Activated CD4-positive, CD25-positive, alpha-beta regulatory T cell treated with anti-CD3 and anti-CD28 coated beads, Interleukin-2, amount 50 U/mL, for 72 hours (primary cell): ENCODE measurements around the gene ASS1.

ENCODE experiments used
- DNase-seq: peaks from one replicate; pipeline ENCODE4 v3.0.0; 2021

Gene ASS1

DNA sequence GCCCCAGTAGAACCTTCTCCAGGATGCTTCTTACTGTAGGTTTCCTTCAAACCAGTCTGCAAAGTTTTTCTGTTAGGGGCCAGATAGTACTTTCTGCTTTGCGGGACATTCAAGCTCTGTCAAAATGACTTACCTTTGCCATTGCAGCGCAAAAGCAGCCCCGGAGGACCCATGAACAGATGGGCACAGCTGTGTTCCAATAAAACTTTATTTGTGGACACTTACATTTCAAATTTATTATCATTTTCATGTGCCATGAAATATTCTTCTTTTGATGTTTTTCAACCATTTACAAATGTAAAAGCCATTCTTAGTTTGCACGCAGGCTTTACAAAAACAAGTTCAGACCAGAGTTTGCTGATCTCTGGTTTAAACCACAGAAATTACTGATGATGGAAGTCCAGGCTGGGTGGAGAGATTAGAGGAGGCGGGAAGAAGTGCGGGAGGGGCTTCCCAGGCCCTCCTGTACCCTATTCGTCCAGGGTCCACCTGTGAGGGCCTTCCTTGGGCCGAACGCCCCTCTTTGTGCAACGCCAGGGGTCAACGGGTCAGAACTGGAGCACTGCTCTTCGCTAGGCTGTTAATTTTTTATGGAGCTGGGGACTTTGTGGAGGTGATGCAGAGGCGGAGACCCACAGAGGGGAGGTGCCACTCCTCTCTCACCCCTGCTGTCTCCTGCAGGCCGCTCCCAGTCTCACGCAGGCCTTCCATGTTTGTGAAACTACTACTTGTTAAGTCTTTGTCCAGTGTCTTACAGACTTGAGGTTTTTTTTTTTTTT, 7.6 kb upstream of the ASS1 start:
- DNase-seq = no peak

DNA sequence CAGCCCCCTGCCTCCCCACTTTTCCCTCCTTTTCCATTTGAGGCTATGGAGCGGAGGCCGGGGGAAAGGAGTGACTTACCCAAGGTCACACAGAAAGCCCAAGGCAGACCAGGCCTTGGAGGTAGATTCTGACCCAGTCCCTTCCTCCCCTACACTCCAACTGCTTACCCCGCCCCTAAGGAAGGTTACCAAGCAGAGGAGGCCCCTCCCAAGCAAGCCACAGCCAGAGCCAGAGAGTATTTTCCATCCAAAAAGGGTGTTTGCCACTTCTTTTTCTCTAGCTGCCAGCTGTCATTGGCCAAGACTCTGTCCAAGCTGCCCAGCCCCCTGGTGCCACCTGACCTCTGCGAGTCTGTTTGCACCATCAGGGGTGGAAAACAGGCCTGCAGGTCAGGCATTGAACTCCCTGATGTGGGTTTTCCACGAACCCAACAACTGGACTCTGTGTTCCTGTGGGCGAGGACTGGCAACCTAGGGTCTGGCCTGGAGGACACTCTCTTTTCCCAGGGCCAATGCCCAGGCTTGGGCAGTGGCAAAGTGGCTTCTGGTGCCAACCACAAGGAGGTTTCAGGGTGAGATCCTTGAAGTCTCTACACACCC, 6.3 kb upstream of the ASS1 start:
- DNase-seq = no peak

DNA sequence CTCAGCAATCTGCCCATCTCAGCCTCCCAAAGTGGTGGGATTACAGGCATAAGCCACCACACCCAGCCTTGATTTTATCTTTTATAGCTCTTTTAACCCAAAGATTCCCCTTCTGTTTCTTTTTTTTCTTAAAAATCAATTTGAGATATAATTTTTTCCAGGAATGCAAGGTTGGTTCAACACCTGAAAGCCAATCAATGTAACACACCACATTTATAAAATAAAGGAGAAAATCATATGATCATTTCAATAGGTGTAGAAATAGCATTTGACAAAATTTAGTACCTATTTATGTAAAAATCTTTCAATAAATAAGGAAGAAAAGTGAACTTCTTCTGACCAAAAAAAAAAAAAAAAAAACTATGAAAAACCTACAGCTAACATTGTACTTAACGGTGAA, 3.7 kb upstream of the ASS1 start:
- DNase-seq = no peak

DNA sequence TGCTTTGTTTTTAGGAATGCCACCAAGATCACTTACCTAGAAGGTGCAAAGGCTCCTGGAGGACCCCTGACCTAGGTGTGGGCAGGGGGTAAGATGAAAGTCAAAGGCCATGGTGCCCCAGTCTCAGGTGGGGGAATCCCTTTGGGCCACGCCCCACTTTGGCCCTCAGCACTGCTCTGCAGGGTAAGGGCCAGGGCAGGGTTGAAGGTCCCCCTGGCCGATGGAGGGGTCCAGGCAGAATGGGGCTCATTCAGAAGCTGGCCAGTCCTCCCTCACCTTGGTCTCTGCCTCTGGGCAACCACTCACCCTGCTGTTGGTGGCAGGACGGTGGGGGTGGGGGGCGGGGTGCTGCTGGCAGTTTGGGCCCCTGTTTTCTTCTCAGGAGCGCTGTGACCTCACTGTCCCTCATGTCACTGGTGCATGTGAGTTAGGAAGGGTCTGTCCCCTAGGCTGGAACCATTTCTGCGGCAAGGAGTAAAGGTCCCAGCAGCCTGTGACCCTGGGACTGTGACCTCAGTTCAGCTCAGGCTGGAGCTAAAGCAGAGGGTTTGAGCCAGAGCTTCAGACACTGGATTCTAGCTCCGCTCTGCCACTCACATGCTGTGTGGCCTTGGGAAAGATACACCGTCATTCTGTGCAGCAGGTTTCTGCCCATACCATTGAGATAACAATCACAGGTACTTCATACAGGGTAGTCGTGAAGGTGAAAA, 1.9 kb upstream of the ASS1 start:
- no peak for DNase-seq

DNA sequence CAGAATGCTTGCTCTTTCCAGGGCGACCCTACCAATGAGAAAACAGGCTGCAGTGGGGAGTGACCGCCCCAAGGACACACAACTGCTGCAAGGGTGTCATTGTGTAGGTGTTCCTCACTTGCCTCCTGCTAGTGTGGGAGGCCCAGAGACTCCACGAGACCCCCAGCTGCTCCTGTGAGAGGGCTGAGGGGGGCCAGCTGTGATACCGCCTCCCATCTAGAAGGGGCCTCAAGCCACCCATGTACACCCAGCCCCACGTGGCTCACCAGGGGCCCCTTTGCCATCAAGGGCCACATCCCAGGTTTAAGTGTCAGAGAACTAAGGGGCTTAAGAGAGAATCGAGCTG, 1.3 kb upstream of the ASS1 start:
- DNase-seq = no peak

DNA sequence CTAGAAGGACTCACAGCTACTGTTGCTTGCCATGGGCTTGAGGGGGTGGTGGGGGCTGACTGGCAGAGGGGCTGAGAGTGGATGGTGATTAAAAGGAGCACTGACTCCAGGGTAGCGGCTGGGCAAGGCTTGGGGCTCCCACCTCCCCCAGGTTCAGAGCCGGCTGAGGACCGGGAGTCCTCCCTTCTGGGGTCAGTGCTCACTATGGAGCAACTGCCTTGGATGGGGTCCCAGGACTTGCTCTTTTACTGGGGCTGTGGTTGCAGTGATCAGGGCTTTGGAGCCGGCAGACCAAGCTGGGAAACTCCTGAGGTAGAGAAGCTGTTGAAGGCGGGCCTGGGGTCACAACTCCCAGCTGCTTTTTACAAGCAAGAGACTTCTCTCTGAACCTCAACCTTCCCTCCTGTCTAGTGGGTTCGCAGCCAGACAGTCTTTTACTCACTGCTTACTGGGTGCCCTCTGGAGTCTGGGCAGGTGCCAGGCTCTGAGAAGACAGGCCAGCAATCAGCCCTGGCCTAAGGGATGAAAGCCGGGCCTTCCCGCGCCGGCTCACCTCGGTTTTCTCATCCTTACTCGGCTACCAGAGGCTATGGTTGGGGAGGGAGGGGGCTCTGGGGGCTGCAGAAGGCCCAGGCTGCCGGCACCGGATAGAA, 795 bp upstream of the ASS1 start:
- DNase-seq = no peak

DNA sequence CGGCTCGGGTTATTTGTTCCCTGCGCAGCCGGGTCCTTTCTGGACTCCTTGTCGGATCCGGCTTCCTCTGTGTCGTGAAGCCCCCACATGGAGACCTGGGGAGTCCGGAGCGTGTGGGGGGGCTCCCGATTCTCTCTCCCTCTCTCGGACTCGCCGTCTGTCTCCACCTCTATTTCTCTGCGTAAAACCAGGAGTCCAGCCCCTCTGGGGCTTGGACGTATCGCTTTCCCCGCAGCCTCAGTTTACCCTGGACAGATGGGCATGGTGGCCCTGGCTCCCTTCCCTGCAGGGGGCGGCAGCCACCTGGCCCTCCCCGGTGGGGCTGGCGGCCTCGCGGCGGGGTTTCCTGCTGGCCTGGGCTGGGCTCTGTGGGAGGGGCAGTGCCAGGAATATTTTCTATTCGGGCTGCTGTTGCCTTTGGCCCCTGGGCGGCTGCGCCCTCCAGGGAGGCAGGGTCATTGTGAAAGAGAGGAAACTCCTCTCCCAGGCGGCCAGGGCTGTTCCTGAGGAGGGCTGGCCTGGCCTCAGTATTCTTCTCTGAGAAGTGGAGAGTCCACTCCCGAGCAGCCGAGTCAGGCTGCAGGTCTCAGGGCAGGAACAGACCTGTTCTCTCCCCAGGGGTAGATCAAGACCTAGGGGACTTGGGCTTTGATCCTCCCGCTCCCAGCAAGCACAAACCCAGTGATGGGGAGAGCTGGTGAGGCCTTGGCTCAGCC, 665 bp downstream of the ASS1 start:
- DNase-seq = no peak

DNA sequence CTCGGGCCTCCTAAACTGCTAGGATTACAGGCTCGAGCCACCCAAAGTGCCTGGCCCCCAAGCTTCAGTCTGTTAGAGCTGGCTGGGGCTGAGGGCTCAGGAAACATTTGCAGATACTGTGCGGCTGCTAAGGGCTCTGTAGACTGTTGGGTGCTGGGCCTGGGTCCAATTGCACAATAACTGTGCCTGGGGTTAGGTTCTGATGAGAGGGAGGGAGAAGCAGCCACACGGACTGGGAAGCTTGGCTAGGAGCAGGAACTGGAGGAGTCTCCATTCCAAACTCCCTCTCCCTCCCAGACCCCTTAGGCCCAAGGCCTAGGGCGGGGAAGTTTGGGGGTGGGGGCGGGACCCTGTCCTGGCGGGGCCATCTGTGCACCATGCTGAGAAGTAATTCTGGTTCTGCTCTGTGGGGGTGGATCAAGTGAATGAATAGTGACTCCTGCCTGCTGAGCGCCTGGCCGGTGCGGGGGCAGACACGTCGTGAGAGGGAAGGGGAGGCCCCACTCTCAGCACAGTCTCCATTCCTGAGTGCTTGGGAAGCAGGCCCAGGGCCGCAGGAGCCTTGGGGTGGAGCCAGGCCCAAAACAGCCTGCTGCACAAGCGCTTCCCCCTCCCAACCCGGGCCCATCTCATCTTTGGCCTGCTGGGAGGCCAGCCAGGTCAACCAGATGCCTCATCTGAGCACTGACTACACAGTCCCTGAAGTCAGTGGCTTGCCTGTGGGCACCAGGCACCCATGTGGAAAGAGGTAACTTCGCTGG, 1.5 kb downstream of the ASS1 start:
- DNase-seq = no peak

DNA sequence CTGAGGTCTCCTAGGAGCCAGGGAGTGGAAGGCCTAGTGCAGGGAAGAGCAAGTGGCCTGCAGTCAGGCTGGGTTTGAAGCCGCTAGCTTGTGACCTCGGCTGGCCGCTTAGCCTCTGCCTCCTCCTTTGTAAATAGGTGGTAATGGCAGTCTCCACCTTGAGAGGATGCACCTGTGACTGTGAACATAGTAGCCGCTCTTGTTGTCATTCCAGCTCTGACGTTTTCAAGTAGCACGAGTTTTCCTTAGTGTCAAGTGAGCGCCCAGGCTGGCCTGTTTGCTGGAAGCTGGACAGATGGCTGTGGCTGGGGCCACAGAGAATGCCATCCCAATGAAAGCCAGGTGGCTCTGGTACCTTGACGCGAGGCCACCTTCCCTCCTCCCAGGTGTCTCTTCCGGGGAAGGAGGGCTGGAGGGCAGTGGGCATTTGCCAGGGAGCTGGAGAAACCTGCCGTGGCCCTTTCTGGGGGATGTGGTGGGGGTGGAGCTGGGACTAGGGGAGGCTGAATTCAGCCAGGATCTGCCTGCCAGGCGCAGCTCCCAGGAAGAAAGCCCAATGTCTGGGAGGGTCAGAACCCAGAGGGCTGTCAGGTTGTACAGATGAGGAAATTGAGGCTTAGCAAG, 2.5 kb downstream of the ASS1 start:
- DNase-seq = no peak

DNA sequence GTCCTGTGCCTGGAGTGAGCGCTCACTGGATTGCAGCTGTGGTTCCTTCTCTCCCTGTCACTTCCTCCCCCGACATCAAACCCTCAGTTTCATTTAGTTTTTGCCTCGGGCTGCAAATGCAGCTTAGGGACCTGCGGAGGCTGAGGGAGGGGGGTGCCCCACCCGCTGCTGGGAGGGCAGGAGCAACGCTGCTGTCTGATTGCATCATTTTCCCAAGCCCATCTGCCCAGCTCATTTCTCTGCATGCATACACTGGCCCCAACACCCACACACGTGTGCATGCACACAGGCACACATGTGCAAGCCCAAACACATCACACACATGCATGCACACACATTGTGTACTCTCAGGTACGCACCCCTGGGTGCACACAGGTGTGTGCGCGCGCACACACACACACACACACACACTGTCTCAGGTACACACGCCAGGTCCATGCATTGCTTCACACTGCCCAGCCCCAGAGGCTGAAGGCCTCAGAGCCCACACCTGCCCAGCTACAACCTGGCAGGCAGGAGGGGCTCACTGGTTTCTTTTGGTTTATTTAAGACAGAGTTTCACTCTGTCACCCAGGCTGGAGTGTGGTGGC, 3.4 kb downstream of the ASS1 start:
- no peak for DNase-seq

DNA sequence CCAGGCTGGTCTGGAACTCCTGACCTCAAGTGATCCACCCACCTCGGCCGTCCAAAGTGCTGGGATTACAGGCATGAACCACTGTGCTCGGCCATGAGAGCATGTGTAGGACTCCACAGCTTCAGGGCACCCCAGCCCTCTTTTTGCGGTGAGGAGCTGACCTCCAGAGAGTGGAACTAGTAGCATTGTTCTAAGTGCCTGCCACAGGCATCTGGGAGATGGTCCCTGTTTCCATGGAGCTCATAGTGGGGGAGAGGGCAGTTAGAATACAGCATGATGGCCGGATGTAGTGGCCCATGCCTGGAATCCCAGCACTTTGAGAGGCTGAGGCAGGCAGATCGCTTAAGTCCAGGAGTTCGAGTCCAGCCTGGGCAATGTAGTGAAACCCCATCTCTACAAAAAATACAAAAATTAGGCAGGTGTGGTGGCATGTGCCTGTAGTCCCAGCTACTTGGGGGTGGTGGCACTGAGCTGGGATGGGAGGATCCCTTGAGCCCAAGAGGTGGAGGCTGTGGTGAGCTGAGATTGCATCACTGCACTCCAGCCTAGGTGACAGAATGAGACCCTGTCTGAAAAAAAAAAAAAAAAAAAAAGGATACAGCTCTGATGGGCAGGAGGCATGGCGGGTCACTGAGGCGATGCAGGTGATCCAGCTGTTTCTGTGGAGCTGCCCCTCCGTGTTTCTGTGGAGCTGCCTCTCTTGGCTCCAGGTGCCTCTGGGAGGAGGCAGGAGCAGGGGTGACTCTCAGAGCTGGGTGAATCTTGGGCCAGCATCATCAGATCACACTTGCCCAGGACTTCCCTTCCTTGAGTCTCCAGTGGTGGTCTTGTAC, 4.2 kb downstream of the ASS1 start:
- no peak for DNase-seq

DNA sequence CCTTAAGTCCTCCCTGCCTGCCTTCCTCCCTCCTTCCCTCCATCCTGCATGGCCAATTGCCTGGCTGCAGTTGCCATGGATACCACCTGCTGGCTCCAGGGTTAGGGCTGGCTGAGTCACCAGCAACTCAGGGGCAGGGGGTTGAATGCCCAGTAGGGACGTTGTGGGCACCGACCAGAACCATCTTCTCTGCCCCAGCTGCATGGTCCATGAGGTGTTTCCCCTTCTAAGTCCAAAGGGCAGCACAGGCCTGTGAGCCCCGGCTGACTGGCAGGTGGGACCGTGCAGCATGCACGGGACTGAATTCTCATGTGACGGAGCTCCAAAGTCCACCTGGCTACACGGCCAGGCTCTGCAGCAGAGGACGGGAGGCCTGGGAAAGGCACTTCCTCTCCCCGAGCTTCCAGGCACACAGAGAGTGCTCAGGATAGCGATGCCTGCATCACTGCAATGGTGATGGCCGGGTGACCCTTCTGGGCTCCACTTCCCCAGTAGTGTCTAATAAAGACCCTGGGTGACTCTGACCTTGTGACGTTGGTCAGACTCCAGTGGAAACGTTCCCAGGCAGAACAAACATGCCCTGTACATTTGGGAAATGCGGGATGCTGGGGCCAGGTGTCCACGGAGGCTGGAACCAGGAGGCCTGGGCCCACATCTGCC, 5.7 kb downstream of the ASS1 start:
- DNase-seq = no peak

DNA sequence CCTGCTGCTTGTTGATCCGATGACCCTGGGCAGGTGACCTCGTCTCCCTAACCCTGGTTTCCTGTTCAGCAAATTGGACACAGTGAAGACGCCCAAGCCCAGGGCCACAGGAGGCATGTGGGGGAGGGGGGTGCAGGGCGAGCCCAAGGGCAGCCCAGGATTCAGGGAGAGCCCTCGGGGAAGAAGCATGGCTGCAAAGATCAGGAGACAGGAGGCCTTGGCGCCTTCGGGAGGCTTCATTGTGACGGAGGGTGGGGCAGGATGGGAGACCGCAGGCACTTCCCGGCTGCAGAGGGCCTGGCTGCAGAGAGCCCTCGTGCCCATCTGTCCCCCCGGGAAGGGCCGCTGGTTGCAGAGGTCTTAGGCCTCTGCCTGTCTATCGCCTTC, 6.2 kb downstream of the ASS1 start:
- no peak for DNase-seq

DNA sequence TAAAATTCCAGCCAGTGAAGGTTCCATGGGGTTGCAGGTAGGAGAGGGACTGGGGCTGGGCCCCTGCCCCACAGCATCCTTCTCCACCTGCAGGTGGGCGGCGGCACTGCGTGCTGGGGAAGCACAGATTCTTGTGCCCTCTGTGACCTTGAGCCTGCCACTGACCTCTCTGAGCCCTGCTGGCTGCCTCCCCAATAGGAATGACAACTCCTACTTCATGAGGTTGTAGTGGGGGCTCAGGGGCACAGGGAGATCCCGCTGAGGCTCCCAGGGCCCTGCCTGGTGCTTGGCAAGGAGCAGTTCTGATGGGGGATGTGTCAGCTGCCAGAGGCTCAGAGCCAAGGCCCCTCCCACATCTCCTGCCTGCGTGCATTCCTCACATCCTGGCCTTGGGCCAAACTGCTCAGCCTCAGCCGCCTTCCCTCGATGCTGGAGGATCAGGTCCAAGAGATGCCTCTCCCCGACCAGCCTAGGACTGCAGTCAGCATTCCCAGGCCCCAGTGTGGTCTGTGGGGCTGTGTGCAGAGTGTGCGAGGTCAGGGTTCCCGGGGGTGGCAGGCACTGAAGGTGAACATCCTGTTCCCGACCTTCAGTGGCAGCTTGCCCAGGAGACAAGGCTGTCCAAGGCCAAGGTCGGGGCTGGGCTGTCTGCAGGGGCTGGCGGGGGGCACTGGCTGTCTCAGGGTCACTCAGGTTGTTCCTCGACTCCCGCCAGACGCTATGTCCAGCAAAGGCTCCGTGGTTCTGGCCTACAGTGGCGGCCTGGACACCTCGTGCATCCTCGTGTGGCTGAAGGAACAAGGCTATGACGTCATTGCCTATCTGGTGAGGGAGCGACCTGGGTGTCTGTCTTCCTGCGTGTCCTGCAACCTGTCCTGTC, 7.0 kb downstream of the ASS1 start:
- DNase-seq = no peak

DNA sequence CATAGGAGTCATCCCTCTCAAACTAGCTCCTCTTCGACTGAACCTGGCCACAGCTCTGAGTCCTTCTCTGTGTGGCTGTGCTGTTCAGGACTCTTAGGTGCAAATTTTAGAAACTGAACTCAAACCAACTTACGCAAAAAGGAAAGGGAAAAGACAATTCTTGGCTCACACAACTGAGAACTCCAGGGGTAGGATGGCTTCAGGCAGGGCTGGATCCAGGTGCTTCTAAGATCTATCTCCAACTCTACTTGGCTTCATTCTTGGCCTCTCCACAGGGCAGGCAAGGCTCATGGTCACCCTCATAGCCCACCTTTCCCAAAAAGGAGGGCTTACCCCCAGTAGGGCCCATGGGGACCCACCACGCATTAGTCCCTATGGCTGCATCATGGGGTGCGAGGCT, 8.1 kb downstream of the ASS1 start:
- DNase-seq = no peak

DNA sequence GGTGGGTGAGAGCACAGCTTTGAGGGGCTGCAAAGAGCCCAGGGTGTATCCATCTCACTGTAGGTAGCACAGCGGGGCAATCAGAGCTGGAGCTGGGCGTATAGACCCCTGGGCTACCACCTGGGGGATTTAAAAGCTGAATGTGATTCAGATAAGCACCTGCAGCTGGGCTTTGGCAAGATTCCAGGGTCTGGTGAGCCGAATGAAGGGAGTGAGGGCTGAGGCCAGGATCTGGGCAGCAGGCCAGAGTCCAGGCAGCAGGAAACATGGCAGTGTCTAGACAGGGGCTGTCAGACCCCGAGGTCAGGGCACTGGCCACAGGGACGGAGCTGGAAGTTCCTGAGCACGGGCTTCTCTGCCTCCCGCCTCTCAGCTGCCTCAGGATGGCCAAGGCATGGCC, 8.7 kb downstream of the ASS1 start:
- no peak for DNase-seq

DNA sequence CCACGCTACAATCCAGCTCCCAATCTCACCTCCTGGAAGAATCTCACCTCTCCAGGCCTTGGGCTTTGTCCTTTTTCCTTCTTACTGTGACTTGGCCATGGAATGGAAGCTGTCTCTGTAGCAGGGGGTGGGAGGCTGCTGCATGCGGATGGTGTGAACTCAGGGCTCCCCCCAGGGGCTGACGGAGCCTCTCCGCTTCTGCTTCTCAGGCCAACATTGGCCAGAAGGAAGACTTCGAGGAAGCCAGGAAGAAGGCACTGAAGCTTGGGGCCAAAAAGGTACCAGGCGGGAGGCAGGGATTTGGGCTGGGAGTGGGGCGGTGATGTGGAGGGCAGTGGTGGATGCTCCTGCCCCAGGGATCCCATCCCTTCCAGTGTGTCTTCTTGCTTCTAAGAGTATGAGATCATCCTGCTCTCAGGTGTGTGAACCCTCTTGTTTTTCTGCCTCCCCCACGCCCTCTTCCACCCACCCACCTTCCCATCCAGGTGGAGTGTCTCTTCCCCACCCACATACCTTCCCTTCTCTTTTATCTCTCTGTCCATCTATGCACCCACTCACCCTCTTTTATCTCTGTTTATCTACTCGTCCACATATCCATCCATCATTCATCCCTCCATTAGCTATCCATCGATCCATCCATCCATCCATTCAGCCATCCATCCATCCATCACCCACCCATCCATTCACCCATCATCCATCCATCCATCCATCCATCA, 9.5 kb downstream of the ASS1 start:
- no peak for DNase-seq

DNA sequence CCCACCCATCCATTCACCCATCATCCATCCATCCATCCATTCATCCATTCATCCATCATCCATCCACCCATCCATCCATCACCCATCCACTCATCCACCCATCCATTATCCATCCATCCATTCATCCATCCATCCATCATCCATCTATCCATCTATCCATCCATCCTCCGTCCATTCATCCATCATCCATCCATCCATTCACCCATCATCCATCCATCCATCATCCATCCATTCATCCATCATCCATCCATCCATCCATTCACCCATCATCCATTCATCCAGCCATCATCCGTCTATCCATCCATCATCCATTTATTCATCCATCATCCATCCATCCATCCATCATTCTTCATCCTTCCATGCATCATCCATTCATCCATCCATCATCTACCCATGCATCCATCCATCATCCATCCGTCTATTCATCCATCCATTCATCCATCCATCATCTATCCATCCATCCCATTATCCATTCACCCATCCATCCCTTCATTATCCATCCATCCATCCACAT, 10.1 kb downstream of the ASS1 start:
- DNase-seq = no peak
